ENCODE measurements around the gene SCYGR7. TPM values are rescaled to one million over a fixed set of nuclear protein-coding genes. Genes with fewer than 3 reads are reported as not detected.

The SCYGR7 gene
- total and polyA plus RNA-seq, 2 experiments from 2014 or later = not detected

DNA sequence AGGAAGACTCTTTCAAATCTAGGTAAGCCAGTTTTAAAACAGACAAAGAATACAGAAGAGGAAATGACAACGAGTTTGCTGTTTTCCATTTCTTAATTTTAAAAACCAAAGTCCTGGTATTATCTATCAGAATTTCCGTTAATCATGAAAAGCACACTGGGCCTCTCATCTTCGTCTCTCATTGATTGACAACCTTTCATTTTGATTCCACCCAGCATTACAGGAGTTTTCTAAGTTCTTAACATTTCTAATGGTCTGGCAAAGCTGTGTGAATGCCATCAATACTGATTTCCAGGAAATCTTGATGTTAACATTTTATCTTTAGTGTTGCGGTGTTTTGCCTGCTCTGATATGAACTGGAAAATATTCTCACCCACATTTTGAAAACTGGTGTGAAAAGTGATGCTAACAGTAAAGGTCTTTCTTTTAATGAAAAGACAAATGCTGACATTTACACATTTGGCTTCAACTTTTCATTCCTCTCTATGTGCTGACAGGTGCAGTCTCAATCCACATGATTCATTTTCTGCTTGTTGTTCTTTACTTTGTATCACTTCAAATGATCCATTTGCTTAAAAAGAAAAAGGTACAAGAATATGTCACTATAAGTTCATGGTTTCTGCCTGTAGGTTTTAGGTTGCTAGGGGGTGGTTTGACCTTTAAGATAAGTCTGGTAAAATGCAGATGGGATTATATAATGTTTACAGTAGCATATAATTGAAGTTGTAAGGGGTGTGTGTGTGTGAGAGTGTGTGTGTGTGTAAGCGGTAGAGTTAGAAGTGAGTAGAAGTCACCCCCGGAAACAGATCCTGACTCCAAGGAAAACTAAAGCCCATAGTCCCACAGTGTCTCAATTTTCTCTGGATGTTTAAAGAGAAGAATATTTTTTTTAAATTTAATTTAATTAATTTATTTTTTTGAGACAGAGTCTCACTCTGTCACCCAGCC lies 47.0 kb downstream of the SCYGR7 start (continued):
- no peak for TF ChIP-seq JUNB (IDR thresholded peaks at IDR 0.05; ENCODE audit: unreplicated experiment)
- no peak for TF ChIP-seq STAT1 (IDR thresholded peaks at IDR 0.05; ENCODE audit: unreplicated experiment)
- no peak for TF ChIP-seq POLR2AphosphoS5 (IDR thresholded peaks at IDR 0.05; ENCODE audit: low read depth)

Small RNA genes lying within 50 kb of the gene (small RNA-seq; reads per million reads assigned to genes)
- not detected for gene RNA5SP121 (ENCODE audit: low replicate concordance)
- gene SNRPGP8 (ENCODE audit: low replicate concordance) = not detected

Other genes starting within 250 kb of the SCYGR7 start
- gene SCYGR2, start 129.4 kb upstream of the SCYGR7 start, total RNA-seq (2014; rRNA removed; shearing (Covaris generic)) = not detected in 2 replicates
- gene SCYGR2, start 129.4 kb upstream of the SCYGR7 start, polyA plus RNA-seq (2016; fragmentation: Nextera tagmentation; extraction: Ambion mirVana) = not detected in 2 replicates
- gene SCYGR3, start 113.5 kb upstream of the SCYGR7 start, total RNA-seq (2014; rRNA removed; shearing (Covaris generic)) = not detected in 2 replicates
- gene SCYGR3, start 113.5 kb upstream of the SCYGR7 start, polyA plus RNA-seq (2016; fragmentation: Nextera tagmentation; extraction: Ambion mirVana) = not detected in 2 replicates
- not detected in 2 replicates for gene SCYGR4, start 110.8 kb upstream of the SCYGR7 start, total RNA-seq (2014; rRNA removed; shearing (Covaris generic))
- not detected in 2 replicates for gene SCYGR4, start 110.8 kb upstream of the SCYGR7 start, polyA plus RNA-seq (2016; fragmentation: Nextera tagmentation; extraction: Ambion mirVana)
- not detected in 2 replicates for gene SCYGR5, start 61.5 kb upstream of the SCYGR7 start, total RNA-seq (2014; rRNA removed; shearing (Covaris generic))
- gene SCYGR5, start 61.5 kb upstream of the SCYGR7 start, polyA plus RNA-seq (2016; fragmentation: Nextera tagmentation; extraction: Ambion mirVana) = not detected in 2 replicates
- 9.1 and 12.0 TPM in 2 replicates for gene SLC19A3, start 10.3 kb upstream of the SCYGR7 start, total RNA-seq (2014; rRNA removed; shearing (Covaris generic))
- 3.5 and 4.2 TPM in 2 replicates for gene SLC19A3, start 10.3 kb upstream of the SCYGR7 start, polyA plus RNA-seq (2016; fragmentation: Nextera tagmentation; extraction: Ambion mirVana)
- not detected in 2 replicates for gene SCYGR6, start 3.6 kb upstream of the SCYGR7 start, total RNA-seq (2014; rRNA removed; shearing (Covaris generic))
- not detected in 2 replicates for gene SCYGR6, start 3.6 kb upstream of the SCYGR7 start, polyA plus RNA-seq (2016; fragmentation: Nextera tagmentation; extraction: Ambion mirVana)
- gene SCYGR8, start 17.6 kb downstream of the SCYGR7 start, total RNA-seq (2014; rRNA removed; shearing (Covaris generic)) = not detected in 2 replicates
- not detected in 2 replicates for gene SCYGR8, start 17.6 kb downstream of the SCYGR7 start, polyA plus RNA-seq (2016; fragmentation: Nextera tagmentation; extraction: Ambion mirVana)
- gene CCL20, start 85.5 kb downstream of the SCYGR7 start, total RNA-seq (2014; rRNA removed; shearing (Covaris generic)) = not detected in 2 replicates
- not detected in 2 replicates for gene CCL20, start 85.5 kb downstream of the SCYGR7 start, polyA plus RNA-seq (2016; fragmentation: Nextera tagmentation; extraction: Ambion mirVana)
- gene DAW1, start 143.3 kb downstream of the SCYGR7 start, total RNA-seq (2014; rRNA removed; shearing (Covaris generic)) = 0.47 and 2.0 TPM in 2 replicates
- gene DAW1, start 143.3 kb downstream of the SCYGR7 start, polyA plus RNA-seq (2016; fragmentation: Nextera tagmentation; extraction: Ambion mirVana) = 0.71 and 0.87 TPM in 2 replicates

All from GM23338 (cell line).